ENCODE results near the gene HPCA. TPM values are rescaled to one million over a fixed set of nuclear protein-coding genes. Genes with fewer than 3 reads are reported as not detected.

Gene HPCA
- total and polyA plus RNA-seq, 2 of the 8 experiments (the other 6 are each of a cell fraction or from before 2014, with no cell fraction given): 0.70 to 1.4 TPM

DNA sequence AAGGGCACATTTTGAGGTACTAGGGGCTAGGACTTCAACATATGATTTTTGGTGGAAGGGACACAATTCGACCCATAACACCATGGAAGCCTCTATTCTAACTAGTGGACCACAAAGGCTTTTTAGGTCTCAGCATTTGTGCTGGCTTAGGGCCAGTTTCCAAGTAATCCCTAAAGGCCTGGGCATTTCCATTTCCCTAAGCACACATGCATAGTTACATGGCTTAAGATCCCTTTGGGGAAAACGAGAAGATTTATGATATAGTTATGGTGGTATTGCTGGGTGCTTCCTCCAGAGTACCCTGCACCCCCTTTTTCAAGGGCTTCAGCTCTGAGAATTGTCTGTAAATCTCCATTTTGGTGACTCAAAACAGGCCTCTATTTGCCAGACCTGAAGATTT, 43.1 kb downstream of the HPCA start:
- Histone ChIP-seq H3K18ac (ENCODE audit: extremely low read depth, low read length) (no peak overlapping the region), H3K27me3 (replicated peaks in 1 of 4; ENCODE audit: control insufficient read depth in 3 of 4, extremely low read depth in 1 of 4, insufficient read depth in 3 of 4, low read length in 3 of 4) (peaks cover 6 to 36% (median 32%) of the 10 kb centered on the region in 4 experiments), H2BK20ac (ENCODE audit: low read length) (no peak overlapping the region), H3K36me3 (ENCODE audit: control insufficient read depth in 2 of 4, insufficient read depth in 4 of 4, low read length in 3 of 4) (no peaks in the 10 kb centered on the region), H2AFZ (ENCODE audit: low read length) (no peak overlapping the region), H3K79me2 (ENCODE audit: control insufficient read depth in 1 of 2, insufficient read depth in 2 of 2, low read length in 2 of 2) (no peaks in the 10 kb centered on the region), H2BK120ac (replicated peaks; ENCODE audit: low read depth, low read length) (no peak overlapping the region), H3K27ac (ENCODE audit: low read depth, low read length) (no peak overlapping the region), H3K9me3 (ENCODE audit: insufficient read depth in 2 of 2, low read depth in 1 of 2, low read length in 1 of 2) (no peaks in the 10 kb centered on the region), H2BK15ac (ENCODE audit: low read length) (no peak overlapping the region), H3K23me2 (ENCODE audit: low read depth, low read length) (peaks cover 11% of the 10 kb centered on the region; the same call in 1 of the 2 replicates), H2AK5ac (ENCODE audit: low read depth, low read length) (no peak overlapping the region), H3K14ac (ENCODE audit: insufficient read length) (no peak overlapping the region), H3K9ac (replicated peaks in 1 of 4; ENCODE audit: extremely low read depth in 1 of 4, low read depth in 3 of 4, low read length in 3 of 4) (no peak overlapping the region), H3K4ac (replicated peaks; ENCODE audit: insufficient read length, low read depth, low read length) (no peak overlapping the region), H4K8ac (ENCODE audit: extremely low read depth, insufficient read depth, low read length) (no peak overlapping the region), H2BK5ac (ENCODE audit: low read depth, low read length) (no peak overlapping the region), H3K4me3 (ENCODE audit: extremely low read depth in 1 of 4, insufficient read depth in 2 of 4, low read depth in 3 of 4, low read length in 4 of 4) (no peak overlapping the region), H3K23ac (ENCODE audit: insufficient read length) (no peak overlapping the region), H3K4me2 (ENCODE audit: insufficient read depth in 1 of 2, low read depth in 2 of 2, low read length in 2 of 2) (no peak overlapping the region), H3K56ac (replicated peaks; ENCODE audit: insufficient read length, low read depth, low read length) (no peak overlapping the region), H4K5ac (ENCODE audit: insufficient read length, low read depth, low read length) (no peak overlapping the region), H2BK12ac (ENCODE audit: low read depth, low read length) (no peak overlapping the region), H3K4me1 (replicated peaks in 1 of 4; ENCODE audit: control insufficient read depth in 3 of 4, insufficient read depth in 4 of 4, low read length in 3 of 4) (peaks cover 0 to 4% (median 2%) of the 10 kb centered on the region in 4 experiments; a peak in 5 of 7 replicates), H4K91ac (replicated peaks; ENCODE audit: insufficient read length, low read length) (no peak overlapping the region), H3K79me1 (ENCODE audit: low read depth, low read length) (no peaks in the 10 kb centered on the region), H4K20me1 (replicated peaks in 1 of 2; ENCODE audit: control insufficient read depth in 1 of 2, insufficient read depth in 2 of 2, low read length in 2 of 2) (peaks cover 0 to 2% of the 10 kb centered on the region in 2 experiments)
- no peak for TF ChIP-seq CHD2 (IDR thresholded peaks at IDR 0.05; ENCODE audit: low read length)
- no peak for TF ChIP-seq TEAD4 (IDR thresholded peaks at IDR 0.05; ENCODE audit: low read depth, low read length)
- no peak for TF ChIP-seq BRCA1 (IDR thresholded peaks at IDR 0.05; ENCODE audit: low read depth, low read length)
- no peak for TF ChIP-seq RAD21 (IDR thresholded peaks at IDR 0.05 in 1 of 2, conservative IDR thresholded peaks at IDR 0.05 in 1 of 2; ENCODE audit: low read depth in 2 of 2, low read length in 2 of 2)
- TF ChIP-seq SIRT6 (IDR thresholded peaks at IDR 0.05; ENCODE audit: low read length): no peak
- TF ChIP-seq, protein P1, sequence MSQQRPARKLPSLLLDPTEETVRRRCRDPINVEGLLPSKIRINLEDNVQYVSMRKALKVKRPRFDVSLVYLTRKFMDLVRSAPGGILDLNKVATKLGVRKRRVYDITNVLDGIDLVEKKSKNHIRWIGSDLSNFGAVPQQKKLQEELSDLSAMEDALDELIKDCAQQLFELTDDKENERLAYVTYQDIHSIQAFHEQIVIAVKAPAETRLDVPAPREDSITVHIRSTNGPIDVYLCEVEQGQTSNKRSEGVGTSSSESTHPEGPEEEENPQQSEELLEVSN (IDR thresholded peaks at IDR 0.05): no peak
- TF ChIP-seq, protein P2, sequence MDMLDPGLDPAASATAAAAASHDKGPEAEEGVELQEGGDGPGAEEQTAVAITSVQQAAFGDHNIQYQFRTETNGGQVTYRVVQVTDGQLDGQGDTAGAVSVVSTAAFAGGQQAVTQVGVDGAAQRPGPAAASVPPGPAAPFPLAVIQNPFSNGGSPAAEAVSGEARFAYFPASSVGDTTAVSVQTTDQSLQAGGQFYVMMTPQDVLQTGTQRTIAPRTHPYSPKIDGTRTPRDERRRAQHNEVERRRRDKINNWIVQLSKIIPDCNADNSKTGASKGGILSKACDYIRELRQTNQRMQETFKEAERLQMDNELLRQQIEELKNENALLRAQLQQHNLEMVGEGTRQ (IDR thresholded peaks at IDR 0.05; ENCODE audit: low read length): no peak
- WGBS, 2 experiments (ENCODE audit: extremely low coverage in 1 of 2, insufficient coverage in 1 of 2, insufficient read length in 1 of 2, insufficient replicate concordance in 2 of 2, low coverage in 1 of 2, low lambda C conversion rate in 2 of 2, missing lambda C conversion rate in 1 of 2): 75% methylated on average over 2 of the region's 2 CpGs; no CpG with 5 or more reads in 1 of the 2 experiments
- DNase-seq (ENCODE audit: low read depth in 1 of 2, low spot score in 2 of 2): no peak
- POLR2A ChIA-PET (ENCODE audit: partially characterized antibody): no interaction called here
- CTCF ChIA-PET (ENCODE audit: partially characterized antibody): interaction anchor here (0.6 to 7.4 kb wide), 6 partner anchors 11 to 428 kb away, joined by 3 to 77 read pairs (median 4); no protein-coding TSS in a partner anchor
- FAIRE-seq: no peak
